Stomach smooth muscle (tissue), 2 donors: ENCODE data around the gene KIF11.
"Not testable (repeated sequence)": the region's sequence is repeated elsewhere in the genome, so short reads cannot be mapped to it uniquely, and the experiment has no call there.

Source experiments
- H3K27ac ChIP-seq: one replicate; pipeline ENCODE4 v1.7.0; 2013; ENCODE audit warnings: mild to moderate bottlenecking, low read length, inconsistent platforms
- H3K27me3 ChIP-seq, 2 donors: one replicate each; pipeline ENCODE4 v1.7.0; 2013; ENCODE audit warnings: low read length in 2 of 2; ENCODE audit not compliant: insufficient read depth in 2 of 2, control insufficient read depth in 1 of 2
- H3K36me3 ChIP-seq, 2 donors: one replicate each; pipeline ENCODE4 v1.7.0; 2013; ENCODE audit warnings: low read length in 2 of 2; ENCODE audit not compliant: control insufficient read depth in 2 of 2, insufficient read depth in 2 of 2
- H3K4me1 ChIP-seq: one replicate; pipeline ENCODE4 v1.7.0; 2013; ENCODE audit warnings: low read length; ENCODE audit not compliant: control insufficient read depth, insufficient read depth
- H3K4me3 ChIP-seq, 2 donors: one replicate each; pipeline ENCODE4 v1.7.0; 2013; ENCODE audit warnings: low read length in 2 of 2
- H3K9ac ChIP-seq, 2 donors: one replicate each; pipeline ENCODE4 v1.7.0; 2013; ENCODE audit warnings: low read length in 2 of 2, mild to moderate bottlenecking in 1 of 2
- H3K9me3 ChIP-seq, 2 donors: one replicate each; pipeline ENCODE4 v1.7.0; 2013; ENCODE audit warnings: low read length in 2 of 2; ENCODE audit not compliant: control insufficient read depth in 2 of 2
- donor health status: healthy.
- donor health status: Pancreatic carcinoma.

Gene KIF11

GRCh38 chr10:92641492-92641891, 48.6 kb downstream of the KIF11 start:
- H3K27me3 ChIP-seq, result no peaks in the 10 kb centered on the region
- H3K4me3 ChIP-seq, result no peak overlapping the region
- H3K9me3 ChIP-seq, result no peaks in the 10 kb centered on the region
- H3K27ac ChIP-seq, result no peak overlapping the region
- H3K36me3 ChIP-seq, result no peaks in the 10 kb centered on the region
- H3K9ac ChIP-seq, result no peak overlapping the region
- no peaks in the 10 kb centered on the region for H3K4me1 ChIP-seq

DNA sequence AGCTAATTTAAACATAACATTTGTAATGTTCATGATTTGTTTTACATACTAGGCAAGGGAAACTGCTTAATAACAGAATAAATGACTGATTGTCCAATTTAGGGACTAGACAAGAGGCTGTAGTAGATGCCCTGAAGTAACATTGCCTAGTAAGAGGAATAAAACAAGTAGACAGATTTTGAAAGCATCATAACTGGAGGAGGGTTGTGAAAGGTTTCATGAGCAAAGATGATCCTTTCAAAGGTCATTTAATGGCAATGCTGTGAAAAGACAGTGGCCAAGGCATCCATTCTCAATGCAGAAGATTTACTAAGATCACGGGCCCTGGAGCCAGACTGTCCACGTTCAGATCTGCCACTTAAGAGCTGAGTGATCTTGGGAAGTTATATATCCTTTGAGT, 52.0 kb downstream of the KIF11 start:
- no peak overlapping the region for H3K27ac ChIP-seq
- H3K27me3 ChIP-seq, result no peaks in the 10 kb centered on the region
- no peak overlapping the region for H3K4me3 ChIP-seq
- H3K9ac ChIP-seq, result no peak overlapping the region
- H3K36me3 ChIP-seq, result no peaks in the 10 kb centered on the region
- H3K9me3 ChIP-seq, result no peaks in the 10 kb centered on the region
- no peaks in the 10 kb centered on the region for H3K4me1 ChIP-seq

DNA sequence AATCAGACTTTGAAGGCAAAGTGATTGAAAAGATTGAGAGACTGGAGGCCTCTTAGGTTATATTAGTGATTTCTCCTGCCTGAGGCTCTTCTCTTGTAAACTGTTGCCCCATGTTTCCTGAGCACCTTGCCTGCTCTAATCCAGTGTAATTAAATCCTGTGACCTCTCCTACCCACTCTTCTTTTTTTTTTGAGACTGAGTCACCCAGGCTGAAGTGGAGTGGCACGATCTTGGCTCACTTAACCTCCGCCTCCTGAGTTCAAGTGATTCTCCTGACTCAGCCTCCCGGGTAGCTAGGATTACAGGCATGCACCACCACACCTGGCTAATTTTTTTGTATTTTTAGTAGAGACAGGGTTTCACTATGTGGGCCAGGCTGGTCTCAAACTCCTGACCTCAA, 57.9 kb downstream of the KIF11 start:
- H3K4me1 ChIP-seq, H3K27me3 ChIP-seq, H3K9me3 ChIP-seq, H3K9ac ChIP-seq, H3K27ac ChIP-seq, H3K36me3 ChIP-seq, H3K4me3 ChIP-seq: not testable (repeated sequence)

- Histone ChIP-seq H3K9me3 (no peaks in the 10 kb centered on the region), H3K4me3 (no peak overlapping the region), H3K9ac (no peak overlapping the region), H3K36me3 (no peaks in the 10 kb centered on the region), H3K4me1 (no peaks in the 10 kb centered on the region), H3K27ac (no peak overlapping the region), H3K27me3 (no peaks in the 10 kb centered on the region)
Measured at GRCh38 chr10:92655426-92655825, 62.5 kb downstream of the KIF11 start.

DNA sequence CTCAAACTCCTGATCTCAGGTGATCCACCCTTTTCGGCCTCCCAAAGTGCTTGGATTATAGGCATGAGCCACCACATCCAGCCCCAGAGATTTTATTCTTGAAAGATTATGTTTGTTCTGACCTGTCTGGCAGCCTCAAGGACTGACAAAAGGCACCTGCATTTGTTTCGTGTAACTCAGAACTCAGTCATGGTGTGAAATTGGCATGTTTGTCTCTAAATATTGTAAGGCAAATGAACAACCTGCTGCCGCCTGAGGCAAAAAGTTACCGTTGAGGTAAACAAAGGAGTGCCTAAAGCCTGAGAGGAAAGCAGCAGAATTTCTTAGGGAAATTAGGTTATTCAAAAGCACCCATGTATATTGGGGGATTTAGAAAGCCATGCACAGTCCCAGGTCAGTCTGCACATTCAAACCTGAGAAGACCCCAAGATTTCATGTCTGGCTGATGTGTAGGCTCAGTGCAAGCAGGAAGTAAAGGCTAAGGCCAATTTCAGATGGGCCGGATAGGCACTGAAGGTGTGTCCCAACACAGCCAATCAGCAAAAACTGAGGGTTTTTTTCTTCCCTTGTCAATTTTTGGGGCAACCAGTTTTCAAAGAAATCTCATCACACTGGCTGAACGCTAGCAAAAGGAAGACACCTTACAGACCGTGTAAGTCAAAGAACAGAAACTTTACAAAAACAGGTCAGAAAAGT, 63.5 kb downstream of the KIF11 start:
- Histone ChIP-seq H3K27me3 (no peaks in the 10 kb centered on the region), H3K4me3 (no peak overlapping the region), H3K9ac (no peak overlapping the region), H3K36me3 (no peaks in the 10 kb centered on the region), H3K27ac (no peak overlapping the region), H3K4me1 (no peaks in the 10 kb centered on the region), H3K9me3 (no peaks in the 10 kb centered on the region)

DNA sequence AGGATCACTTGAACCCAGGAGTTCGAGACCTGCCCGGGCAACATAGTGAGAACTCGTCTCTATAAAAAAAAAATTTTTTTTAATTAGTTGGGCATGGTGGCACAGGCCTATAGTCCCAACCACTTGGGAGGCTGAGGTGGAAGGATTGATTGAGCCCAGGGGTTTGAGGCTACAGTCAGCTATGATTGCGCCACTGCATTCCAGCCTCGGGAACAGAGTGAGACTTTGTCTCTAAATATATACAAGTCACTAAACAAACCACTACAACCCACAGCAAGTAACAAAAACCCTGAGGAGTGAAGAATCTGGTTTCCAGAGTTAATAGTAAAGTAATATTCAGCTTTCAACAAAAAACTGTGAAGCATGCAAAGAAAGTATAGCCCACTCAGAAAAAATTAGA, 64.1 kb downstream of the KIF11 start:
- no peaks in the 10 kb centered on the region for H3K4me1 ChIP-seq
- H3K4me3 ChIP-seq, result no peak overlapping the region
- no peak overlapping the region for H3K9ac ChIP-seq

GRCh38 chr10:92662848-92663247, 69.9 kb downstream of the KIF11 start:
- H3K9me3 ChIP-seq, result peaks cover 0 to 7% of the 10 kb centered on the region in 2 donors
- H3K9ac ChIP-seq, result no peak overlapping the region
- no peak overlapping the region for H3K27ac ChIP-seq

More for the DNA sequence above, 64.1 kb downstream of the KIF11 start:
- no peaks in the 10 kb centered on the region for H3K27me3 ChIP-seq
- H3K36me3 ChIP-seq, result no peaks in the 10 kb centered on the region
- H3K27ac ChIP-seq, result no peak overlapping the region
- no peaks in the 10 kb centered on the region for H3K9me3 ChIP-seq

DNA sequence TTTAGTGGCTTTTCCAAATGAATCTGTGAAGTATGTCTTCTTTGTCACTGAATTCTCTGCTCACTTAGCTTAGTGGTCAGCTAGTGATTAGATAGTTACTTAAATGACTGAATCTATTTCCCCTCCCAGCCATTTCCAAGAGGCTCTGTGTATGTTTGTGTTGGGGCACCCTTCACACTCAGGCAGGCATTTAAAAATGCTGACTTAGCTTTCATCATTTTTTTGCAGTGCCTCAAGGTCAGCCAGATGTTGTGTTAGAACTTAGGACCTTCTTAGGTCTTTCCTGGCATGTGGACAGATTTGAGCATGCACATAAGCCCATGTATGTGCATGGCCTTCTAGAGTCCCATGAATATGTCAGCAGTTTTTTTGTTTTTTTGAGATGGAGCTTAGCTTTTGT, 71.4 kb downstream of the KIF11 start:
- Histone ChIP-seq H3K4me1 (no peaks in the 10 kb centered on the region), H3K27me3 (no peaks in the 10 kb centered on the region), H3K9me3 (peaks cover 0 to 7% of the 10 kb centered on the region in 2 donors), H3K36me3 (no peaks in the 10 kb centered on the region), H3K27ac (no peak overlapping the region), H3K9ac (no peak overlapping the region), H3K4me3 (no peak overlapping the region)

More at GRCh38 chr10:92662848-92663247, 69.9 kb downstream of the KIF11 start:
- H3K4me1 ChIP-seq, result no peaks in the 10 kb centered on the region
- no peaks in the 10 kb centered on the region for H3K36me3 ChIP-seq
- no peaks in the 10 kb centered on the region for H3K27me3 ChIP-seq
- H3K4me3 ChIP-seq, result no peak overlapping the region

GRCh38 chr10:92667078-92667477, 74.1 kb downstream of the KIF11 start:
- Histone ChIP-seq H3K36me3 (no peaks in the 10 kb centered on the region), H3K9ac (no peak overlapping the region)

GRCh38 chr10:92677708-92678107, 84.8 kb downstream of the KIF11 start:
- Histone ChIP-seq H3K27ac (no peak overlapping the region), H3K9me3 (no peaks in the 10 kb centered on the region), H3K4me1 (no peaks in the 10 kb centered on the region), H3K4me3 (no peak overlapping the region), H3K27me3 (no peaks in the 10 kb centered on the region), H3K36me3 (no peaks in the 10 kb centered on the region), H3K9ac (no peak overlapping the region)

More at GRCh38 chr10:92667078-92667477, 74.1 kb downstream of the KIF11 start:
- Histone ChIP-seq H3K27ac (no peak overlapping the region), H3K4me1 (no peaks in the 10 kb centered on the region), H3K4me3 (no peak overlapping the region), H3K9me3 (peaks cover 0 to 7% of the 10 kb centered on the region in 2 donors), H3K27me3 (no peaks in the 10 kb centered on the region)

DNA sequence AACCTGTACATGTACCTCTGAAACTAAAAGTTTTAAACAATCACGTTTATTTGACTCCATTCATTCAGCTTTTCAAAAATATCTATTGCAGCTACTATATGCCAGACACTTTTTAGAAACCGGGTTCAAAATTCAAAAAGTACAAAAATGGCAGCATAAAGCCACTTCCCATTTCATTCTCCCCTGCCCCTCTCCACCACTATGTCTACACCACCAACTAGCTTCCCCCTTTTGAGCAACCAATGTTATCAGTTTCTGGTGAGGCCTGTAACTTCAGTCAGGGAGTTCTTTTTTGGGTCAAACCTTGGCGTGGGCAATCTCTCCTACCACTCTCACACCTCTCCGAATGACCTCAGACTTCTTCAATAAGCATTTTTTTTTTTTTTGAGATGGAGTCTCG, 85.3 kb downstream of the KIF11 start:
- no peaks in the 10 kb centered on the region for H3K36me3 ChIP-seq

More for the DNA sequence above, 85.3 kb downstream of the KIF11 start:
- H3K9me3 ChIP-seq, result no peaks in the 10 kb centered on the region
- H3K27me3 ChIP-seq, result no peaks in the 10 kb centered on the region
- H3K9ac ChIP-seq, result no peak overlapping the region
- H3K27ac ChIP-seq, result no peak overlapping the region
- H3K4me3 ChIP-seq, result no peak overlapping the region
- H3K4me1 ChIP-seq, result no peaks in the 10 kb centered on the region
